Measurements from ENCODE around the gene CASZ1.

DNA sequence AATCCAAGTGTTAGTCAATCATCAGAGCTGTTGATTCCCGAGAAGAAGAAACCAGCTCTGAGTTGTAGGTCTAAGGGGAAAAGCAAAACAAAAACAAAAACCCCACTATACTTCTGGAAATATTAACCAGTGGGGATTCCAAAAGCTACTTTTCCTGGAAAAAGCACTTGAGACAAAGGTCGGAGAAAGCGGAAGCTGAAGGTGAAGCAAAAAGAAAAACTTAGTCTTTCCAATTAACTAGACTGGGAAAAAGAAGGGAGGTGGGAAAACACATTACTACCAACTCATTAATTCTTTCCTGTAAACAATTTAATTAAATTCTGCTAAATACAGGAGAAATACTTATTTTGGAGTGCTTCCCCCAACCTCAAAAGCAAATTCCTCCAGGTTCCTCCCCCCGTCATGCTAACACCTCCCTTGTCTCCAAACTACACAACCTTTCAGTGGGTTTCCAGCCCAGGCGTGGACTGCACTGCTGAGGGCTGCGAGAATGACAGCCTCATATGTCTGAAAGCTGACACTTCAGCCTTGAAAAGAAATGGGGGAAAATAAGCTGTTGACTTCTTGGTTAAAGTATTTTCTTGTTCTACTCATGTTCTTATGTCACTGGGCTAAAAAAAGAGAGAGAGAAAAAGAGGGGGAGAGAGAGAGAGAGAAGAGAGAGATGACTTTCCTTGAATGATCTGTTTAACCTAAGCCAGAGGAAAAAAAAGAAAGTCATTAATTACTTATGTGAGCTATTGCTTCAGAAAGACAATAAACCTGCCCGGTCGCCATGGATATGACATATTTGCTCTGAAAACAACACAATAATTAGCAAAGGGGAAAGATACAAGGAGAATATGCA lies 5.1 kb downstream of the CASZ1 start:
- TF ChIP-seq, protein P1, sequence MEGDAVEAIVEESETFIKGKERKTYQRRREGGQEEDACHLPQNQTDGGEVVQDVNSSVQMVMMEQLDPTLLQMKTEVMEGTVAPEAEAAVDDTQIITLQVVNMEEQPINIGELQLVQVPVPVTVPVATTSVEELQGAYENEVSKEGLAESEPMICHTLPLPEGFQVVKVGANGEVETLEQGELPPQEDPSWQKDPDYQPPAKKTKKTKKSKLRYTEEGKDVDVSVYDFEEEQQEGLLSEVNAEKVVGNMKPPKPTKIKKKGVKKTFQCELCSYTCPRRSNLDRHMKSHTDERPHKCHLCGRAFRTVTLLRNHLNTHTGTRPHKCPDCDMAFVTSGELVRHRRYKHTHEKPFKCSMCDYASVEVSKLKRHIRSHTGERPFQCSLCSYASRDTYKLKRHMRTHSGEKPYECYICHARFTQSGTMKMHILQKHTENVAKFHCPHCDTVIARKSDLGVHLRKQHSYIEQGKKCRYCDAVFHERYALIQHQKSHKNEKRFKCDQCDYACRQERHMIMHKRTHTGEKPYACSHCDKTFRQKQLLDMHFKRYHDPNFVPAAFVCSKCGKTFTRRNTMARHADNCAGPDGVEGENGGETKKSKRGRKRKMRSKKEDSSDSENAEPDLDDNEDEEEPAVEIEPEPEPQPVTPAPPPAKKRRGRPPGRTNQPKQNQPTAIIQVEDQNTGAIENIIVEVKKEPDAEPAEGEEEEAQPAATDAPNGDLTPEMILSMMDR (IDR thresholded peaks at IDR 0.05) = no peak
- TF ChIP-seq EZH2phosphoT487 (IDR thresholded peaks at IDR 0.05) = no peak

All from neural progenitor cell (in vitro differentiated cells).